ENCODE measurements around the gene RHOB. TPM values are rescaled to one million over a fixed set of nuclear protein-coding genes. Genes with fewer than 3 reads are reported as not detected.

The RHOB gene
- total RNA-seq, 1 donor from 2014 or later, result 1,771 TPM

DNA sequence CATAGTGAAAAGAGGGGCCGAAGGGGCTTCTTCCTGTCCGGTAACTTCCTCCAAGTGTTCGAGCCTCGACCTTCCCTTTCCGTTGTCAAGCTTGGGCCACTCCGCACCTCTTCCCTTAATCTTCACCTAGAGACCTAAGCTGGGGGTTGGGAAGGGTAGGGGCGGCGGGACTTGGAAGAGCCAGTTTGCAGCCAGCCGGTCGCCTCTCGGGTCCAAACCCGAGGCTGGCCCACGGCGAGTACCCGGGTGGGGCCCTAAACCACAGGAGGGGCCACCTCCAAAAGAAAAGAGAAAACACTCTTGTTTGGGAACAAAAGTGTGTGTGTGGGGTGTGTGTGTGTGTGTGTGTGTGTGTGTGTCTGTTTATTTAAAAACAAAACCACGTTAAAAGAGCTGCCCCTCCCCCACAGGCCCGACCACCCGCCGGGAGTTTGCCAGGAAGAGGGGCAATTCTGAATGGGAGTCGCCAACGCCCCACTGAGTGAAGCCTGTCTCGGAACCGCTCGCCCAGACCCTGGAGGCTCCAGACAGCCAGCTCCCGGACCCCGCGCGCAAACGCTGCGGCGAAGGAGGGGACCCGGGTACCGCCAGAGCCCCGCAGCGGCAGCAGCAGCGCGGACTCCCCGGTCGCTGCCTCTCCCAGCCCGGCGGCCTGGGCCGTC, 488 bp upstream of the RHOB start:
- H3K27me3 ChIP-seq, result no peaks in the 10 kb centered on the region
- peaks cover 44% of the 10 kb centered on the region for H3K4me1 ChIP-seq
- H3K9me3 ChIP-seq, result no peaks in the 10 kb centered on the region
- intact Hi-C loops (cut with DNase I), result loop anchor here (5.0 kb wide), 1 partner anchor 171 kb away; no protein-coding TSS in a partner anchor
- peak overlapping the region; percentile 99 for H3K27ac ChIP-seq
- no peak for DNase-seq (ENCODE audit: extremely low spot score in 2 of 2)
- H3K4me3 ChIP-seq, result peak overlapping the region; percentile 91 to 96
- TF ChIP-seq POLR2A (IDR thresholded peaks at IDR 0.05) (no peak), POLR2AphosphoS5 (IDR thresholded peaks at IDR 0.05; ENCODE audit: insufficient read depth in 1 of 2, low read depth in 1 of 2) (no peak)
- TF ChIP-seq, protein P1, sequence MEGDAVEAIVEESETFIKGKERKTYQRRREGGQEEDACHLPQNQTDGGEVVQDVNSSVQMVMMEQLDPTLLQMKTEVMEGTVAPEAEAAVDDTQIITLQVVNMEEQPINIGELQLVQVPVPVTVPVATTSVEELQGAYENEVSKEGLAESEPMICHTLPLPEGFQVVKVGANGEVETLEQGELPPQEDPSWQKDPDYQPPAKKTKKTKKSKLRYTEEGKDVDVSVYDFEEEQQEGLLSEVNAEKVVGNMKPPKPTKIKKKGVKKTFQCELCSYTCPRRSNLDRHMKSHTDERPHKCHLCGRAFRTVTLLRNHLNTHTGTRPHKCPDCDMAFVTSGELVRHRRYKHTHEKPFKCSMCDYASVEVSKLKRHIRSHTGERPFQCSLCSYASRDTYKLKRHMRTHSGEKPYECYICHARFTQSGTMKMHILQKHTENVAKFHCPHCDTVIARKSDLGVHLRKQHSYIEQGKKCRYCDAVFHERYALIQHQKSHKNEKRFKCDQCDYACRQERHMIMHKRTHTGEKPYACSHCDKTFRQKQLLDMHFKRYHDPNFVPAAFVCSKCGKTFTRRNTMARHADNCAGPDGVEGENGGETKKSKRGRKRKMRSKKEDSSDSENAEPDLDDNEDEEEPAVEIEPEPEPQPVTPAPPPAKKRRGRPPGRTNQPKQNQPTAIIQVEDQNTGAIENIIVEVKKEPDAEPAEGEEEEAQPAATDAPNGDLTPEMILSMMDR (IDR thresholded peaks at IDR 0.05), result no peak
- H3K36me3 ChIP-seq, result peaks cover 0 to 13% of the 10 kb centered on the region in 2 donors

DNA sequence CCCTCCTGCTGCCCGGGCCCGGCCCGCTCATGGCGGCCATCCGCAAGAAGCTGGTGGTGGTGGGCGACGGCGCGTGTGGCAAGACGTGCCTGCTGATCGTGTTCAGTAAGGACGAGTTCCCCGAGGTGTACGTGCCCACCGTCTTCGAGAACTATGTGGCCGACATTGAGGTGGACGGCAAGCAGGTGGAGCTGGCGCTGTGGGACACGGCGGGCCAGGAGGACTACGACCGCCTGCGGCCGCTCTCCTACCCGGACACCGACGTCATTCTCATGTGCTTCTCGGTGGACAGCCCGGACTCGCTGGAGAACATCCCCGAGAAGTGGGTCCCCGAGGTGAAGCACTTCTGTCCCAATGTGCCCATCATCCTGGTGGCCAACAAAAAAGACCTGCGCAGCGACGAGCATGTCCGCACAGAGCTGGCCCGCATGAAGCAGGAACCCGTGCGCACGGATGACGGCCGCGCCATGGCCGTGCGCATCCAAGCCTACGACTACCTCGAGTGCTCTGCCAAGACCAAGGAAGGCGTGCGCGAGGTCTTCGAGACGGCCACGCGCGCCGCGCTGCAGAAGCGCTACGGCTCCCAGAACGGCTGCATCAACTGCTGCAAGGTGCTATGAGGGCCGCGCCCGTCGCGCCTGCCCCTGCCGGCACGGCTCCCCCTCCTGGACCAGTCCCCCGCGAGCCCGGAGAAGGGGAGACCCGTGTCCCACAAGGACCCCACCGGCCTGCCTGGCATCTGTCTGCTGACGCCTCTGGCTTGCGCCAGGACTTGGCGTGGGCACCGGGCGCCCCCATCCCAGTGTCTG, 767 bp downstream of the RHOB start:
- H3K36me3 ChIP-seq, result peaks cover 0 to 13% of the 10 kb centered on the region in 2 donors
- H3K27ac ChIP-seq, result peak overlapping the region; percentile 99
- intact Hi-C loops (cut with DNase I), result loop anchor here (5.0 kb wide), 1 partner anchor 170 kb away; no protein-coding TSS in a partner anchor
- TF ChIP-seq POLR2A (IDR thresholded peaks at IDR 0.05), result no peak
- peak in 1 of 2 donors; percentile 97 for TF ChIP-seq POLR2AphosphoS5 (IDR thresholded peaks at IDR 0.05; ENCODE audit: insufficient read depth in 1 of 2, low read depth in 1 of 2)
- peaks cover 54% of the 10 kb centered on the region for H3K4me1 ChIP-seq
- peak in 1 of 2 donors; percentile 91 for DNase-seq (ENCODE audit: extremely low spot score in 2 of 2)
- no peaks in the 10 kb centered on the region for H3K9me3 ChIP-seq
- H3K27me3 ChIP-seq, result no peaks in the 10 kb centered on the region
- peak overlapping the region; percentile 91 to 96 for H3K4me3 ChIP-seq

DNA sequence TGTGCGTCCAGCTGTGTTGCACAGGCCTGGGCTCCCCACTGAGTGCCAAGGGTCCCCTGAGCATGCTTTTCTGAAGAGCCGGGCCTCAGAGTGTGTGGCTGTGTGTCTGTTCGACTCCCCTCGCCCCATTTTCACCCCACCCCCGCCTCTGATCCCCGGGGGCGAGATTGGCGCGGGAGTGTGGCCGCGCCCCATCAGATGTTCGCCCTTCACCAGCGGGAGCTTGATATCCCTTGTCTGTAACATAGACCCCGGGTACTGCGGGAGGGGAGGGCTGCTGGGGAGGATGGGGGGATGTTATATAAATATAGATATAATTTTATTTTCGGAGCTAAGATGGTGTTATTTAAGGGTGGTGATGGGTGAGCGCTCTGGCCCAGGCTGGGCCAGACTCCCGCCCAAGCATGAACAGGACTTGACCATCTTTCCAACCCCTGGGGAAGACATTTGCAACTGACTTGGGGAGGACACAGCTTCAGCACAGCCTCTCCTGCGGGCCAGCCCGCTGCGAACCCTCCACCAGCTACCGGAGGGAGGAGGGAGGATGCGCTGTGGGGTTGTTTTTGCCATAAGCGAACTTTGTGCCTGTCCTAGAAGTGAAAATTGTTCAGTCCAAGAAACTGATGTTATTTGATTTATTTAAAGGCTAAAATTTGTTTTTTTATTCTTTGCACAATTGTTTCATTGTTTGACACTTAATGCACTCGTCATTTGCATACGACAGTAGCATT, 1.5 kb downstream of the RHOB start:
- DNase-seq (ENCODE audit: extremely low spot score in 2 of 2), result peak in 1 of 2 donors; percentile 87
- H3K9me3 ChIP-seq, result no peaks in the 10 kb centered on the region
- peak overlapping the region; percentile 99 for H3K27ac ChIP-seq
- intact Hi-C loops (cut with DNase I), result loop anchor here (5.0 kb wide), 1 partner anchor 169 kb away; no protein-coding TSS in a partner anchor
- H3K4me1 ChIP-seq, result peaks cover 52% of the 10 kb centered on the region
- peaks cover 0 to 13% of the 10 kb centered on the region in 2 donors for H3K36me3 ChIP-seq
- TF ChIP-seq, protein P1 (IDR thresholded peaks at IDR 0.05), result no peak
- TF ChIP-seq POLR2AphosphoS5 (IDR thresholded peaks at IDR 0.05; ENCODE audit: insufficient read depth in 1 of 2, low read depth in 1 of 2) (peak in 1 of 2 donors; percentile 64), POLR2A (IDR thresholded peaks at IDR 0.05) (peak in 1 of 2 donors; percentile 23)
- H3K4me3 ChIP-seq, result peak overlapping the region; percentile 91 to 96
- no peaks in the 10 kb centered on the region for H3K27me3 ChIP-seq

DNA sequence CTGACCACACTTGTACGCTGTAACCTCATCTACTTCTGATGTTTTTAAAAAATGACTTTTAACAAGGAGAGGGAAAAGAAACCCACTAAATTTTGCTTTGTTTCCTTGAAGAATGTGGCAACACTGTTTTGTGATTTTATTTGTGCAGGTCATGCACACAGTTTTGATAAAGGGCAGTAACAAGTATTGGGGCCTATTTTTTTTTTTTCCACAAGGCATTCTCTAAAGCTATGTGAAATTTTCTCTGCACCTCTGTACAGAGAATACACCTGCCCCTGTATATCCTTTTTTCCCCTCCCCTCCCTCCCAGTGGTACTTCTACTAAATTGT, 2.1 kb downstream of the RHOB start:
- Histone ChIP-seq H3K36me3 (peaks cover 0 to 13% of the 10 kb centered on the region in 2 donors), H3K4me3 (peak overlapping the region; percentile 91 to 96), H3K9me3 (no peaks in the 10 kb centered on the region), H3K27me3 (no peaks in the 10 kb centered on the region), H3K27ac (peak overlapping the region; percentile 99), H3K4me1 (peaks cover 47% of the 10 kb centered on the region)
- intact Hi-C loops (cut with DNase I), result loop anchor here (5.0 kb wide), 1 partner anchor 168 kb away; no protein-coding TSS in a partner anchor
- TF ChIP-seq POLR2AphosphoS5 (IDR thresholded peaks at IDR 0.05; ENCODE audit: insufficient read depth in 1 of 2, low read depth in 1 of 2) (no peak), POLR2A (IDR thresholded peaks at IDR 0.05) (no peak)
- TF ChIP-seq, protein P1 (IDR thresholded peaks at IDR 0.05), result no peak
- no peak for DNase-seq (ENCODE audit: extremely low spot score in 2 of 2)
